HG03097 (cell line): ENCODE results near the gene DNMT3L.
"Not testable (repeated sequence)": the region's sequence is repeated elsewhere in the genome, so short reads cannot be mapped to it uniquely, and the experiment has no call there.

Experiments
- ATAC-seq: cut with Tn5 transposase; IDR thresholded peaks from one replicate; pipeline ENCODE4 v1.9.1; 2021; ENCODE audit not compliant: unreplicated experiment, low FRiP score

DNMT3L gene

DNA sequence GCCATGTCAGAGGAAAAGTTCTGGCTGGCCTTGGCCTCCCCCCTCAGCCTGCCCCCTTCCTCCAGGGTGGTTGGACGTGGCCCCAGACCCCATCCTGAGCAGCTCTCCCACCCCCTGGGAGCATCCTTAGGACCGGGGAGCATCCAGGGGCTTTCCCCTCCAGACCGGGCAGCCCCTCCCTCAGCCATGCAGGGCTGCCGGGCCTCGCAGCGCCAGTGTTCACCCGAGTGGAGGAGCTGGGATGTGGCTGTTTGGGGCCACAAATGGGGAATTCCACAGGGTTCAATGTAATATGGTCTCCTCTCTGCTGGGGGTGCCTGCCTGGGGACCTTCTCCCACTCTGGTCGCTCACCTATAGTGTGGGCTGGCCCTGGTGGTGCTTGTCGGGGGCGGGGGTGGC, 33.9 kb upstream of the DNMT3L start:
- ATAC-seq = no peak

DNA sequence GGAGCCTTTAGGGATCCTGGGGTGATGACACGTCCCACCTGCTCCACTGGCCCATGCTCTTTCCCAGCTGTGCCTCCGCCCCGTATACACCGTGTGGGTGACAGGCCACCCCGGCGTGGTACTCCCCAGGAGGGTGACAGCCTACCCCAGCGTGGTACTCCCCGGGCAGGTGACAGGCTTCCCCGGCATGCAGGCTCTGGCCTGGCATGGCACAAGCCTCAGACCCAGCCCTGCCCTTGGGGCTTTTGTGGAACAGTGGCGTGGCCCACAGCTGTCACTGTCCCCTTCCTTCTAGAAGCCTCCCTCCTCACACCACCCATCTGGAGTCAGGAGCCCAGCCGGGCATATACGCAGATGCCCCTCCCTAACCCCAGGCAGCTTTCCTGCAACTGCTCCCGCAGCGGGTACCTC, 33.5 kb upstream of the DNMT3L start:
- ATAC-seq = no peak

- ATAC-seq = no peak
Measured at GRCh38 chr21:44294391-44295162, 32.9 kb upstream of the DNMT3L start.

- no peak for ATAC-seq
Measured at GRCh38 chr21:44293551-44294231, 32.0 kb upstream of the DNMT3L start.

DNA sequence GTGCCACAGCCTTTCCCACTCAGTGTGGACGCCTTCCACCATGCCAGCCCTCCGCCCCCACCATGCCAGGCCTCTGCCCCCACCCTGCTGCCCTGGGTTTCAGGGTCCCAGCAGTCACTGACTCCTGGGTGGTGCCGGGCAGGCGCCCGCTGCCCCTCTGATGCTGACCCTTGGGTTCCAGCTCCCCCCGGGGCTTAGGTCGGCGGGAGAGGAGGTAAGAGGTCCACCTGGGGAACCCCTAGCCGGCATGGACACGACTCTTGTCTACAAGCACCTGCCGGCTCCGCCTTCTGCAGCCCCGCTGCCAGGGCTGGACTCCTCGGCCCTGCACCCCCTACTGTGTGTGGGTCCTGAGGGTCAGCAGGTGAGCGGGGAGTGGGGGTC, 31.1 kb upstream of the DNMT3L start:
- ATAC-seq = no peak

DNA sequence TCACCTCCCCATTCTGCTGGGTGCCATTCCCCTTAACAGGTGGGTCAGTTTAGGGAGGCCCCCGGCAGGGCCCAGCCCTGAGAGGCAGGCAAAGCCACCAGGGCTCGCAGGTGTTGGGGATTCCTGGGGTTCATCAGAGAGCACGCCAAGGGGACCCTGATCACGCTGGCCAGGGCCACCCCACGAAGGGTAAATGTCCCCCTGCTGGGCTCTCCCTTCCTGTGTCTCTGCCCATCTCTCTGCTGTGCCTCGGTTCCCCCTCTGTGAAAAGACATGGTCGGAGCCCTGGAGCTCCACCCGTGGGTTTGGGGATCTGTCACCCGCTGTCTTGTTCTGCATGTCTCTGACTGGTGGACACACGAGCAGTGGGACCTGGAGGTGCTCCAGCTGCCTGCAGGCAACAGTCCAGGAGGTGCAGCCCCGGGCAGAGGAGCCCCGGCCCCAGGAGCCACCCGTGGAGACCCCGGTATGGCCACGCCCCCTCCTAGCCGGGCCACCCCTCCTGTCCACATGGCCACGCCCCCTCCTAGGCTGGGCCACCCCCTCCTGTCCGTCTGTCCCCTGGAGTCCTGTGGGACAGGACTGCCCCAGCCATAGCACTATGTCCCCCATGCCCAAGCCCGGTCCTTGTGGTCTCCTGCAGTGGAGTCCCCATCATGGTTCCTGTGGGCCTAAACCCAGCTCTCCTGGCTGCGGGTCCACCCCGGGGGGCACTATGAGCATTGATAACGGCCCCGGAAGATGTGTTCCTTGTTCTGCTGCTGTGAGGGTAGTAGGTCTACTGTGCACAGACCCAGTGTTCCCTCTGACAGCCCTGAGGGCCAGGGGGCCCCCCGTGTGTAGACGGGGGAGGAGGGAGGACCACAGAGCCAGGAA, 30.5 kb upstream of the DNMT3L start:
- no peak for ATAC-seq

DNA sequence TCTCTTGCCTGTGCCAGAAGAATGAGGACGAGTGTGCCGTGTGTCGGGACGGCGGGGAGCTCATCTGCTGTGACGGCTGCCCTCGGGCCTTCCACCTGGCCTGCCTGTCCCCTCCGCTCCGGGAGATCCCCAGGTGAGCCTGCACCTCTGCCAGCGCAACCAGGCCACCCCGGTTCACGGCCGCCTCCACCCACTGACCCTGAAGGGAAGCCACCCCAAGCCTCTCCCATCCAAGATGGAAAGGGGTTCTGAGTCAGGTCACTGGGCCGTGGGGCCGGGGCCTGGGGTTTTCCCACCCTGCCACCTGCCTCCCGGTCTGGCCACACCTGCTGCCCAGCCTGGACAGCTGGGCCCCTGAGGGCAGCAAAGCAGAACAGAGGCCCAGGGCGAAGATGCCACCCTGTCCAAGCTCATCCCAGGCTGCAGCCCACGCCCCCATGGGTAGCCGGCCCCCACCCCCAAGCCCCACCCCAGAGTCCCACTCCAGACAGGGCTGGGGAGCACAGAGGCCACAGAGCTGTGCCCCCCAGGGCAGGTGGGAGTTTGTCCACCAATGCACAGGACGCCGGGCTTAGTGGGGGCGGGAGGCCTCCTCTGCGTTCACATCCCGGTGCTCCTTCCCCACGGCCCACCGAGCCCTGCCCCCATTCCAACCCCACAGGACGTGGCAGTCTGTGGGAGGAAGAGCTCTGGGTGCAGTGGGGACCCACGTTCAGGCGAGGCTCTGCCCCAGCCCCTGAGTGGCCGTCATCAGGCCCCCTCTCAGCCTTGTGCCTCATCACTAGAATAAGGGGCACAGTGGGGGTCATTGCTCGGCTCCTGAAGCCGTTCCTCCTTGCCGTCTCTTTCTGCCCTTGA, 29.6 kb upstream of the DNMT3L start:
- no peak for ATAC-seq

- no peak for ATAC-seq
Measured at GRCh38 chr21:44290327-44291077, 28.8 kb upstream of the DNMT3L start.

- no peak for ATAC-seq
Measured at GRCh38 chr21:44289381-44290010, 27.8 kb upstream of the DNMT3L start.

GRCh38 chr21:44288251-44289110, 26.8 kb upstream of the DNMT3L start:
- ATAC-seq = no peak

DNA sequence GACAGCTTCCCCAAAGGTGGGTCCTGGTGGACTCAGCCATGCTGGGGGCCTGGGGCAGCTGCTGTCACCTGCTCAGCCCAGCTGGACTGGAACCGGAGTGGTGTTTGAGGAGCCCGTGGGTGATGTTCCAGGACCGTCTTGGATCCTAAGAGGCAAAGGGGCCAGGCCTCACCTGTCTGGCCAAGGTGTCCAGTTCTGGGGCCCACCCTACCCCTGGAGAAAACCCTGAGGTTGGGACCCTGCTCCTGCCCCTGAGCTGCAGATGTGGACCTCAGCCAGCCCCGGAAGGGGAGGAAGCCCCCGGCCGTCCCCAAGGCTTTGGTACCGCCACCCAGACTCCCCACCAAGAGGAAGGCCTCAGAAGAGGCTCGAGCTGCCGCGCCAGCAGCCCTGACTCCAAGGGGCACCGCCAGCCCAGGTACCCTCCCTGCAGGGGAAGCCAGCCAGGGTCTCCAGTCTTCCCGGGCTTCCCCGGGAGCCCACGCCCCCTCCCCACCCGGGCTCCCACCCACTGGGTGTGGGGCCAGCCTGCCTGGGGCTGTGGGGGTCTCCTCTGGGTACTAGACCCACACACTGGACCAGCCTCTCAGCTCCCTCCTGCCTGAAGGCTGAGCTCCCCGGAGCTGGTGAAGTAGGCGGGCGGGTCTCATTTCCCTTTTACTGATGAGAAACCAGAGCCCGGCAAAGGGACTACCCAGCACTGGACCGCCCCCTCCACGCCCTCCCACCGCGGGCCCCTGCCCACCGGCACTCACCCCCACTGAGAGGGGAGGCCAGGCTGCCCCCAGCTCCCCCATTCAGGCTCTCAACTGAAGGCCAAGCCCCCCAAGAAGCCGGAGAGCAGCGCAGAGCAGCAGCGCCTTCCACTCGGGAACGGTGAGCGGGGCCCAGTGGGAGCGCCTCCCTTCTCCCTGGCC, 25.3 kb upstream of the DNMT3L start:
- ATAC-seq = no peak

DNA sequence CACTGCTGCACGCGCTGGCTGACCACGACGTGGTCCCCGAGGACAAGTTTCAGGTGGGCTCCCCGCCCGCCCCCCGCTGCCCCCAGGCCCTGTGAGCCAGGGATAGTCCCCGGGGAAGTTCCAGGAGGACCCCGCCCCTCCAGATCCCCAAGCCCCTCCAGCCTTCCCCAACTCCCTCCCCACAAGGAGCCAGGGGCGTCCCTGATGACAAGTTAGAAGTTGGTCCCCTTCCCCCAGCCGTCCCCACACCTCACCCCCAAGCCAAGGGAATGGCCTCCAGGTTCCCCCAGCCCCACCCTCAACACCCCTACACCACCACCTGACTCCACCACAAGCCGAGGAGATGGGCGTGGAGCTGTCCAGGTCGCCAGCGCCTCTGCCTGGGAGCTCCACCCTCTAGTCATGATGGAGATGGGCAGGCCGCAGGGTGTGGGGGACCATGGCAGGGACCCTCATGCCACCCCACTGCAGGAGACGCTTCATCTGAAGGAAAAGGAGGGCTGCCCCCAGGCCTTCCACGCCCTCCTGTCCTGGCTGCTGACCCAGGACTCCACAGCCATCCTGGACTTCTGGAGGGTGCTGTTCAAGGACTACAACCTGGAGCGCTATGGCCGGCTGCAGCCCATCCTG, 24.5 kb upstream of the DNMT3L start:
- no peak for ATAC-seq

GRCh38 chr21:44285138-44285992, 23.7 kb upstream of the DNMT3L start, which contains the start of gene AIRE:
TSS of gene AIRE (plus strand) at chr21:44285876. CDS start at chr21:44286007, 131 bp downstream.
- no peak for ATAC-seq

DNA sequence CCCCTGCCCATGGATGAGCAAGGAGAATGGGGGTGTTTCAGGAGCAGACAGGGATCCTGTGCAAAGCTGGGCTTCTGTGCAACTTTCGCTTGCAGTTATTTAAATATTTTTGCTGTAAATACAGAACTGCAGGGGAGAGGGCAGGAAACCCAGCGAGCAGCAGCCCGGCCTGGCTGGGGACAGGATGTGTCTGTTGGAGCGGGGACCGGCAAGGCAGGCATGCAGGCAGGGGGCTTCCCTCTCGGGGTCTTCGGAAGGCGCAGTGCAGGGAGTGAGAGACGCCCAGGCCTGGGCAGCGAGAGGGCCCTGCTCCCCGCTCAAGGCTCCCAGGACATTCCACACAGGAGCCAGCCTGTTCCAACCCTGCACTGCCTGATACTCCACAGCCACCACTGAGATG, 22.3 kb upstream of the DNMT3L start:
- ATAC-seq = no peak

- not testable (repeated sequence) for ATAC-seq
Measured at GRCh38 chr21:44283211-44283785, 21.6 kb upstream of the DNMT3L start.
